ENCODE results near the gene BOLL.
A peak's percentile ranks its signal among the peaks of the same experiment; 100 is the strongest.
"Not testable (repeated sequence)": the region's sequence is repeated elsewhere in the genome, so short reads cannot be mapped to it uniquely, and the experiment has no call there.

BOLL gene

GRCh38 chr2:197798187-197798586 lies 13.1 kb upstream of the BOLL start:
- DNase-seq (ENCODE audit: low spot score) = no peak

GRCh38 chr2:197795277-197795676 lies 10.2 kb upstream of the BOLL start:
- no peak for DNase-seq (ENCODE audit: low spot score)

GRCh38 chr2:197793456-197793855 lies 8.3 kb upstream of the BOLL start:
- DNase-seq (ENCODE audit: low spot score) = no peak

- DNase-seq (ENCODE audit: low spot score) = no peak
Observed at GRCh38 chr2:197786010-197786877, 1.1 kb upstream of the BOLL start.

- no peak for DNase-seq (ENCODE audit: low spot score)
Observed at GRCh38 chr2:197782126-197782525, 3.0 kb downstream of the BOLL start.

GRCh38 chr2:197779261-197779660 lies 5.9 kb downstream of the BOLL start:
- DNase-seq (ENCODE audit: low spot score) = no peak

GRCh38 chr2:197777823-197778407 lies 7.2 kb downstream of the BOLL start:
- DNase-seq (ENCODE audit: low spot score) = peak; percentile 54

GRCh38 chr2:197760293-197760657 lies 24.8 kb downstream of the BOLL start:
- no peak for DNase-seq (ENCODE audit: low spot score)

GRCh38 chr2:197759625-197760292 lies 25.4 kb downstream of the BOLL start:
- DNase-seq (ENCODE audit: low spot score) = no peak

- no peak for DNase-seq (ENCODE audit: low spot score)
Observed at GRCh38 chr2:197759013-197759412, 26.1 kb downstream of the BOLL start.

- no peak for DNase-seq (ENCODE audit: low spot score)
Observed at GRCh38 chr2:197740200-197740599, 44.9 kb downstream of the BOLL start.

- peak; percentile 26 for DNase-seq (ENCODE audit: low spot score)
Observed at GRCh38 chr2:197728555-197729544, 56.3 kb downstream of the BOLL start.

- no peak for DNase-seq (ENCODE audit: low spot score)
Observed at GRCh38 chr2:197727011-197727410, 58.1 kb downstream of the BOLL start.

- no peak for DNase-seq (ENCODE audit: low spot score)
Observed at GRCh38 chr2:197717863-197718262, 67.3 kb downstream of the BOLL start.

- no peak for DNase-seq (ENCODE audit: low spot score)
Observed at GRCh38 chr2:197713271-197713670, 71.8 kb downstream of the BOLL start.

- DNase-seq (ENCODE audit: low spot score) = no peak
Observed at GRCh38 chr2:197711578-197711977, 73.5 kb downstream of the BOLL start.

- no peak for DNase-seq (ENCODE audit: low spot score)
Observed at GRCh38 chr2:197710424-197711042, 74.6 kb downstream of the BOLL start.

GRCh38 chr2:197709140-197709539 lies 76.0 kb downstream of the BOLL start:
- DNase-seq (ENCODE audit: low spot score) = not testable (repeated sequence)

- DNase-seq (ENCODE audit: low spot score) = no peak
Observed at GRCh38 chr2:197708331-197708730, 76.8 kb downstream of the BOLL start.

GRCh38 chr2:197707316-197708213 lies 77.6 kb downstream of the BOLL start:
- DNase-seq (ENCODE audit: low spot score) = peak; percentile 34
